Measurements from ENCODE around the gene PDIA5.

DNA sequence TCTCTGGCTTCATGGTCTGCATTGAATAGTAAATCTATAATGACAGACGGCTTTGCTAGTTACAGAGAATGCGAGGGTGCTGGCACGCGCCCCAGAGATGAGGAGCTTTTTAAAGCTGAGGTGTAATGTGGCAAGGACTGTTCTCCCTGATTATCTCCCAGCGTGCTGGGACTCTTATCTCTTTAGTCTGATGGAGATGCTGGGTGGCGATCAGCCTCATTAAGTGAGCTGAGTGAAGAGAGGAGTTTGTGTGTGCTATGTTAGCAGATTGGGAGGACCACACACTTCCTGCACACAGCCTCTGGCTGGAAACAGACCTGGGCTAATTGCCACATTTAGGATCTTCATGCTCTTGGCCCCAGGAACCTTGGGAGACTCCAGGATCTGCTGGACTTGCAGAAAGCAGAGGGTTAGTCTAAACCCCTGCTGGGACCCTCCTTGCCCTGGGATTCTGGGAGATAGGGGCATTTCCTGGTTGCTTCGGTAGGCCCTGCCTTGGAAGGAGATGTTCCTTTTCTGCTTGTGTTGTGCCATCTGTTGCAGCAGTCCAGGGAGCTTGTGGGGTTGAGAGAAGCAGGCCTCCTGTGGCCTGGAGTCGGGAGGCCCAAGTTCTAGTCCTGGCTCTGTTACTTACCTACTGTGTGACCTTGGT lies 15.0 kb downstream of the PDIA5 start:
- TF ChIP-seq, protein P1, sequence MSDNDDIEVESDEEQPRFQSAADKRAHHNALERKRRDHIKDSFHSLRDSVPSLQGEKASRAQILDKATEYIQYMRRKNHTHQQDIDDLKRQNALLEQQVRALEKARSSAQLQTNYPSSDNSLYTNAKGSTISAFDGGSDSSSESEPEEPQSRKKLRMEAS (CRISPR knock-in tag; IDR thresholded peaks at IDR 0.05), result no peak
- TF ChIP-seq, protein P2, sequence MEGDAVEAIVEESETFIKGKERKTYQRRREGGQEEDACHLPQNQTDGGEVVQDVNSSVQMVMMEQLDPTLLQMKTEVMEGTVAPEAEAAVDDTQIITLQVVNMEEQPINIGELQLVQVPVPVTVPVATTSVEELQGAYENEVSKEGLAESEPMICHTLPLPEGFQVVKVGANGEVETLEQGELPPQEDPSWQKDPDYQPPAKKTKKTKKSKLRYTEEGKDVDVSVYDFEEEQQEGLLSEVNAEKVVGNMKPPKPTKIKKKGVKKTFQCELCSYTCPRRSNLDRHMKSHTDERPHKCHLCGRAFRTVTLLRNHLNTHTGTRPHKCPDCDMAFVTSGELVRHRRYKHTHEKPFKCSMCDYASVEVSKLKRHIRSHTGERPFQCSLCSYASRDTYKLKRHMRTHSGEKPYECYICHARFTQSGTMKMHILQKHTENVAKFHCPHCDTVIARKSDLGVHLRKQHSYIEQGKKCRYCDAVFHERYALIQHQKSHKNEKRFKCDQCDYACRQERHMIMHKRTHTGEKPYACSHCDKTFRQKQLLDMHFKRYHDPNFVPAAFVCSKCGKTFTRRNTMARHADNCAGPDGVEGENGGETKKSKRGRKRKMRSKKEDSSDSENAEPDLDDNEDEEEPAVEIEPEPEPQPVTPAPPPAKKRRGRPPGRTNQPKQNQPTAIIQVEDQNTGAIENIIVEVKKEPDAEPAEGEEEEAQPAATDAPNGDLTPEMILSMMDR (IDR thresholded peaks at IDR 0.05), result no peak
- TF ChIP-seq, protein P3, sequence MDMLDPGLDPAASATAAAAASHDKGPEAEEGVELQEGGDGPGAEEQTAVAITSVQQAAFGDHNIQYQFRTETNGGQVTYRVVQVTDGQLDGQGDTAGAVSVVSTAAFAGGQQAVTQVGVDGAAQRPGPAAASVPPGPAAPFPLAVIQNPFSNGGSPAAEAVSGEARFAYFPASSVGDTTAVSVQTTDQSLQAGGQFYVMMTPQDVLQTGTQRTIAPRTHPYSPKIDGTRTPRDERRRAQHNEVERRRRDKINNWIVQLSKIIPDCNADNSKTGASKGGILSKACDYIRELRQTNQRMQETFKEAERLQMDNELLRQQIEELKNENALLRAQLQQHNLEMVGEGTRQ (CRISPR knock-in tag; IDR thresholded peaks at IDR 0.05), result no peak
- no peak for TF ChIP-seq ESRRA (CRISPR knock-in tag; IDR thresholded peaks at IDR 0.05; ENCODE audit: borderline replicate concordance)

Data from WTC11 (cell line).